ENCODE results near the gene PSMC3. TPM values are rescaled to one million over a fixed set of nuclear protein-coding genes. Genes with fewer than 3 reads are reported as not detected.

The PSMC3 gene
- total RNA-seq, 2 donors from 2014 or later: 99.2 to 133 TPM

Small RNA genes within 50 kb of the gene (microRNA-seq; reads per million reads assigned to microRNA genes)
- gene MIR4487: not detected

Small RNA genes within 50 kb of the gene (small RNA-seq; reads per million reads assigned to genes)
- gene MIR4487: 0 reads per million in 2 donors

Other genes starting within 250 kb of the PSMC3 start
- 100 to 1,000 TPM; 111 to 146 TPM for gene ARFGAP2, start 249.6 kb downstream of the PSMC3 start, total RNA-seq
- 10 to 100 TPM; 38.3 to 92.3 TPM for gene PACSIN3, start 240.0 kb downstream of the PSMC3 start, total RNA-seq
- gene DDB2, start 211.5 kb downstream of the PSMC3 start, total RNA-seq: 10 to 100 TPM; 27.4 to 41.3 TPM
- gene ACP2, start 177.6 kb downstream of the PSMC3 start, total RNA-seq: 100 to 1,000 TPM in 1 of 2 donors, 10 to 100 TPM in 1; 94.6 to 104 TPM
- 10 to 100 TPM; 31.8 to 34.2 TPM for gene NR1H3, start 168.4 kb downstream of the PSMC3 start, total RNA-seq
- gene MADD, start 156.3 kb downstream of the PSMC3 start, total RNA-seq: 10 to 100 TPM; 53.6 to 87.3 TPM
- gene MYBPC3, start 73.7 kb downstream of the PSMC3 start, total RNA-seq: under 1 TPM in 1 of 2 donors, not detected in 1; 0.91 TPM
- 10 to 100 TPM in 1 of 2 donors, 1 to 10 TPM in 1; 6.8 to 13.4 TPM for gene SPI1, start 47.9 kb downstream of the PSMC3 start, total RNA-seq
- 10 to 100 TPM; 53.1 to 93.7 TPM for gene SLC39A13, start 17.8 kb downstream of the PSMC3 start, total RNA-seq
- 1 to 10 TPM in 1 of 2 donors, not detected in 1; 1.3 TPM for gene RAPSN, start 22.7 kb upstream of the PSMC3 start, total RNA-seq
- 100 to 1,000 TPM in 1 of 2 donors, 10 to 100 TPM in 1; 68.9 to 134 TPM for gene CELF1, start 126.7 kb upstream of the PSMC3 start, total RNA-seq
- 100 to 1,000 TPM; 153 to 184 TPM for gene PTPMT1, start 139.2 kb upstream of the PSMC3 start, total RNA-seq
- 10 to 100 TPM; 26.8 to 30.6 TPM for gene KBTBD4, start 152.5 kb upstream of the PSMC3 start, total RNA-seq
- gene NDUFS3, start 152.6 kb upstream of the PSMC3 start, total RNA-seq: 10 to 100 TPM; 69.6 to 77.7 TPM
- gene FAM180B, start 160.2 kb upstream of the PSMC3 start, total RNA-seq: not detected
- 10 to 100 TPM in 1 of 2 donors, 1 to 10 TPM in 1; 2.1 to 13.0 TPM for gene C1QTNF4, start 168.0 kb upstream of the PSMC3 start, total RNA-seq
- 10 to 100 TPM; 48.4 to 56.8 TPM for gene MTCH2, start 216.1 kb upstream of the PSMC3 start, total RNA-seq